HCT116 (cell line): ENCODE results near the gene MAEA.

Experiments used
- CBX3 ChIP-seq: IDR thresholded peaks from 2 replicates; pipeline ENCODE4 v1.6.1; 2012; ENCODE audit warnings: low read depth
- CEBPB ChIP-seq: IDR thresholded peaks from 2 replicates; pipeline ENCODE4 v1.6.1; 2012; ENCODE audit warnings: low read depth
- CTCF ChIP-seq, 3 experiments: fragments of 200-600 bp in 1 of 3; sonication (generic) in 1 of 3; IDR thresholded peaks in 2 of 3; conservative IDR thresholded peaks in 1 of 3; 2 replicates each; pipeline ENCODE4 v1.5.1; 2012 to 2017; ENCODE audit warnings: low read depth in 2 of 3, low read length in 2 of 3, antibody characterized with exemption in 1 of 3, borderline replicate concordance in 1 of 3, control low read depth in 1 of 3, mild to moderate bottlenecking in 1 of 3, mixed read lengths in 1 of 3, mixed run types in 1 of 3, moderate library complexity in 1 of 3; ENCODE audit not compliant: insufficient read depth in 1 of 3
- EZH2 ChIP-seq: fragments of 200-600 bp; sonication (generic); IDR thresholded peaks from 2 replicates; pipeline ENCODE4 v1.6.1; 2017; ENCODE audit warnings: antibody characterized with exemption, mixed run types
- EZH2phosphoT487 ChIP-seq: fragments of 200-600 bp; IDR thresholded peaks from 2 replicates; pipeline ENCODE4 v1.6.1; 2018; ENCODE audit warnings: antibody characterized with exemption, borderline replicate concordance
- POLR2A ChIP-seq: IDR thresholded peaks from 2 replicates; pipeline ENCODE4 v1.7.0; 2011; ENCODE audit warnings: borderline replicate concordance; ENCODE audit not compliant: insufficient read depth, insufficient read length; ENCODE audit errors: extremely low read depth
- POLR2AphosphoS5 ChIP-seq: IDR thresholded peaks from 2 replicates; pipeline ENCODE4 v1.6.1; 2011; ENCODE audit warnings: mild to moderate bottlenecking, low read depth, low read length, moderate library complexity
- RAD21 ChIP-seq: IDR thresholded peaks from 2 replicates; pipeline ENCODE4 v1.6.1; 2012; ENCODE audit warnings: low read depth, mild to moderate bottlenecking
- SIN3A ChIP-seq: IDR thresholded peaks from 2 replicates; pipeline ENCODE4 v1.6.1; 2012; ENCODE audit warnings: low read depth
- SRF ChIP-seq: IDR thresholded peaks from 2 replicates; pipeline ENCODE4 v1.6.1; 2012; ENCODE audit warnings: low read depth
- TCF7L2 ChIP-seq: IDR thresholded peaks from 2 replicates; pipeline ENCODE4 v1.7.0; 2011; ENCODE audit warnings: borderline replicate concordance, inconsistent platforms; ENCODE audit not compliant: insufficient read depth, insufficient read length; ENCODE audit errors: extremely low read depth
- YY1 ChIP-seq: IDR thresholded peaks from 2 replicates; pipeline ENCODE4 v1.6.1; 2011; ENCODE audit warnings: low read length, low read depth, moderate library complexity, mild to moderate bottlenecking; ENCODE audit not compliant: insufficient replicate concordance; ENCODE audit errors: extremely low read depth

GRCh38 chr4:1360423-1361283 lies 71.0 kb downstream of the MAEA start:
- TF ChIP-seq RAD21 (no peak), YY1 (no peak), EZH2 (no peak), CTCF (IDR thresholded peaks at IDR 0.05 in 2 of 3, conservative IDR thresholded peaks at IDR 0.05 in 1 of 3; ENCODE audit: borderline replicate concordance in 1 of 3, insufficient read depth in 1 of 3, low read depth in 2 of 3, low read length in 2 of 3) (no peak), SIN3A (no peak), POLR2AphosphoS5 (no peak), CEBPB (no peak), CBX3 (no peak), SRF (no peak), EZH2phosphoT487 (no peak), POLR2A (no peak), TCF7L2 (no peak)
